Sigmoid colon (tissue), 7 donors: ENCODE measurements around the gene CBFA2T3. TPM values are rescaled to one million over a fixed set of nuclear protein-coding genes. Genes with fewer than 3 reads are reported as not detected.

Experiments used
- DNase-seq: peaks from one replicate; pipeline ENCODE4 v3.0.0-alpha.2; 2019
- H3K27ac ChIP-seq, 4 donors: fragments of 200-600 bp; sonication (generic); one replicate each; pipeline ENCODE4 v1.5.1; 2016 to 2019; ENCODE audit warnings: mild to moderate bottlenecking in 1 of 4
- H3K27me3 ChIP-seq, 3 donors: fragments of 200-600 bp; sonication (generic); one replicate each; pipeline ENCODE4 v1.5.1; 2019; ENCODE audit warnings: mild to moderate bottlenecking in 1 of 3
- H3K36me3 ChIP-seq, 4 donors: fragments of 200-600 bp; sonication (generic); one replicate each; pipeline ENCODE4 v1.5.1; 2016 to 2019
- H3K4me1 ChIP-seq, 4 donors: fragments of 200-600 bp; sonication (generic); one replicate each; pipeline ENCODE4 v1.5.1; 2017 to 2019
- H3K4me3 ChIP-seq, 4 donors: fragments of 200-600 bp; sonication (generic); one replicate each; pipeline ENCODE4 v1.5.1; 2017 to 2019; ENCODE audit warnings: mild to moderate bottlenecking in 2 of 4, moderate library complexity in 1 of 4
- H3K9me3 ChIP-seq, 4 donors: fragments of 200-600 bp in 3 of 4; sonication (generic) in 3 of 4; one replicate each; pipeline versions ENCODE4 v1.5.1 to v1.6.1; 2013 to 2019
- EP300 ChIP-seq, 4 donors: sonication (generic); formaldehyde crosslinking; IDR thresholded peaks; one replicate each; pipeline ENCODE4 v1.6.1; 2017; ENCODE audit warnings: antibody characterized with exemption in 4 of 4
- POLR2A ChIP-seq, 2 donors: fragments of 450-650 bp; IDR thresholded peaks; one replicate each; pipeline ENCODE4 v1.6.1; 2016; ENCODE audit warnings: antibody characterized with exemption in 2 of 2, mild to moderate bottlenecking in 2 of 2, moderate library complexity in 2 of 2
- POLR2AphosphoS5 ChIP-seq, 4 donors: sonication (generic); formaldehyde crosslinking; IDR thresholded peaks; one replicate each; pipeline ENCODE4 v1.6.1; 2017; ENCODE audit warnings: antibody characterized with exemption in 4 of 4
- WGBS, 2 donors: extraction: QIAGEN DNeasy Blood & Tissue Kit; methylation state at CpG; one replicate each; pipeline ENCODE4 v1.1.7; 2013; 5-methylcytosine and 5-hydroxymethylcytosine counted together
- intact Hi-C: fragments of 100-400 bp; cut with DNase I; formaldehyde crosslinking; loops from one replicate; pipeline ENCODE4 v1.15.1; 2023
- polyA plus RNA-seq, 3 donors: library from polyadenylated mRNA; stranded (reverse); fragments of 200-250 nt; gene quantifications; one replicate each; pipeline ENCODE4 v1.2.3, GENCODE V29; 2013
- total RNA-seq, 4 donors: library from RNA; depleted of rRNA; stranded (reverse); fragments of >200 nt; gene quantifications; one replicate each; pipeline ENCODE4 v1.1.0, GENCODE V29; 2016
- TF ChIP-seq, protein P1 (sequence below), 4 experiments: fragments of 450-650 bp in 3 of 4; fragments of 200-600 bp in 1 of 4; IDR thresholded peaks; one replicate each; pipeline ENCODE4 v1.5.1; 2016 to 2019; ENCODE audit warnings: antibody characterized with exemption in 4 of 4, mild to moderate bottlenecking in 3 of 4, moderate library complexity in 2 of 4
- donor health status: healthy with polysubstance abuse.
- donor health status: Bipolar disorder and iron deficiency.
- donor health status: healthy.

Gene CBFA2T3
- total and polyA plus RNA-seq, 7 donors = 0.95 to 26.8 (median 4.3) TPM

- TF ChIP-seq POLR2A (IDR thresholded peaks at IDR 0.05) (no peak), POLR2AphosphoS5 (IDR thresholded peaks at IDR 0.05) (no peak), EP300 (IDR thresholded peaks at IDR 0.05) (no peak)
- TF ChIP-seq, protein P1, sequence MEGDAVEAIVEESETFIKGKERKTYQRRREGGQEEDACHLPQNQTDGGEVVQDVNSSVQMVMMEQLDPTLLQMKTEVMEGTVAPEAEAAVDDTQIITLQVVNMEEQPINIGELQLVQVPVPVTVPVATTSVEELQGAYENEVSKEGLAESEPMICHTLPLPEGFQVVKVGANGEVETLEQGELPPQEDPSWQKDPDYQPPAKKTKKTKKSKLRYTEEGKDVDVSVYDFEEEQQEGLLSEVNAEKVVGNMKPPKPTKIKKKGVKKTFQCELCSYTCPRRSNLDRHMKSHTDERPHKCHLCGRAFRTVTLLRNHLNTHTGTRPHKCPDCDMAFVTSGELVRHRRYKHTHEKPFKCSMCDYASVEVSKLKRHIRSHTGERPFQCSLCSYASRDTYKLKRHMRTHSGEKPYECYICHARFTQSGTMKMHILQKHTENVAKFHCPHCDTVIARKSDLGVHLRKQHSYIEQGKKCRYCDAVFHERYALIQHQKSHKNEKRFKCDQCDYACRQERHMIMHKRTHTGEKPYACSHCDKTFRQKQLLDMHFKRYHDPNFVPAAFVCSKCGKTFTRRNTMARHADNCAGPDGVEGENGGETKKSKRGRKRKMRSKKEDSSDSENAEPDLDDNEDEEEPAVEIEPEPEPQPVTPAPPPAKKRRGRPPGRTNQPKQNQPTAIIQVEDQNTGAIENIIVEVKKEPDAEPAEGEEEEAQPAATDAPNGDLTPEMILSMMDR (IDR thresholded peaks at IDR 0.05) = no peak
- DNase-seq = no peak
- Histone ChIP-seq H3K36me3 (peaks cover 0 to 34% (median 13%) of the 10 kb centered on the region in 4 donors), H3K27ac (no peak overlapping the region), H3K4me1 (no peaks in the 10 kb centered on the region), H3K27me3 (no peaks in the 10 kb centered on the region), H3K4me3 (no peak overlapping the region), H3K9me3 (no peaks in the 10 kb centered on the region)
- intact Hi-C loops = no loop called here
- 76 to 86% methylated on average over 11 of the region's 11 CpGs for WGBS, 2 donors
Measured at GRCh38 chr16:88844419-88845036, 132.5 kb downstream of the CBFA2T3 start.

DNA sequence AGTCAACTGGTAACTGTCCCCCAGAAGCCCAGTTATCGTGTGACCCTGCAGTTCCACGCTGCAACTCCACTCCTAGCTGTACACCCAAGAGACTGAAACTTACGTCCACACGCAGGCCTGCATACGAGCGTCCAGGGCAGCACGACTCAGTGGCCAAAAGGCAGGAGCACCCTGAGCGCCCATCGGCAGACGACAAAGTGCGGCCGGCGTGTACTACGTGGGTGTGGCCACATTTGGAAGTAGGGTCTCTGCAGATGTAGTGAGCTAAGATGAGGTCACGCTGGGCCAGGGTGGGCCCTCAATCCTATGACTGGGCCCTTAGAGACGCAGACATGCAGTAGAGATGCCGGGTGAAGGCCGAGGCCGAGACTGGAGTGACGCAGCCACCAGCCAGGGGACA lies 133.8 kb downstream of the CBFA2T3 start:
- no peak for DNase-seq
- Histone ChIP-seq H3K27ac (no peak overlapping the region), H3K4me1 (no peaks in the 10 kb centered on the region), H3K4me3 (no peak overlapping the region), H3K27me3 (no peaks in the 10 kb centered on the region), H3K9me3 (no peaks in the 10 kb centered on the region), H3K36me3 (peaks cover 0 to 45% (median 18%) of the 10 kb centered on the region in 4 donors)
- TF ChIP-seq POLR2AphosphoS5 (IDR thresholded peaks at IDR 0.05) = no peak
- no peak for TF ChIP-seq POLR2A (IDR thresholded peaks at IDR 0.05)
- intact Hi-C loops = no loop called here
- 92 to 97% methylated on average over 20 of the region's 20 CpGs for WGBS, 2 donors

DNA sequence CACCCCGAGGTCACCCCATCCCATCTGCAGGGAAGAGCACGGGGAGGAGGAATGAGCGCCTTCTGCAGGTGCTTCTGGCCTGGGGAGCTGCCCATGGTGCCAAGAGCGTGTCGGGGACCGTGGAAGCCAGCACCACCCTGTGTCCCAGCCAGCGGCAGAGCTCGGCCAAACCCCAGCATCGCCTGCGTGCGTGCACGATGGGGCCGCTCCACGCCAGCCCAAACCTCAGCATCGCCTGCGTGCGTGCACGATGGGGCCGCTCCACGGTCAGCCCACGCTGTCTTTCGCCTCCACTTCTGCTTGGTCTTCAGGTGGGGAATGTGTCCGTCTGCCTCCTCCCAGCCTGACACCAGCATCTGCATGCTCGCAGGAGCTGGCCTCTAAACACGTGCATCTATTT lies 134.2 kb downstream of the CBFA2T3 start:
- intact Hi-C loops = no loop called here
- no peaks in the 10 kb centered on the region for H3K27me3 ChIP-seq
- no peak for DNase-seq
- WGBS, 2 donors = 95 to 96% methylated on average over 25 of the region's 25 CpGs
- H3K4me1 ChIP-seq = no peaks in the 10 kb centered on the region
- no peak overlapping the region for H3K4me3 ChIP-seq
- H3K9me3 ChIP-seq = no peaks in the 10 kb centered on the region
- H3K27ac ChIP-seq = no peak overlapping the region
- TF ChIP-seq EP300 (IDR thresholded peaks at IDR 0.05) (no peak), POLR2A (IDR thresholded peaks at IDR 0.05) (no peak), POLR2AphosphoS5 (IDR thresholded peaks at IDR 0.05) (no peak)
- TF ChIP-seq, protein P1 (IDR thresholded peaks at IDR 0.05) = no peak
- H3K36me3 ChIP-seq = peaks cover 0 to 46% (median 18%) of the 10 kb centered on the region in 4 donors

- WGBS, 2 donors = 83 to 97% methylated on average over 15 of the region's 15 CpGs
- intact Hi-C loops = no loop called here
- DNase-seq = no peak
Measured at GRCh38 chr16:88842308-88842756, 134.7 kb downstream of the CBFA2T3 start.

GRCh38 chr16:88841521-88842307 lies 135.3 kb downstream of the CBFA2T3 start:
- peaks cover 0 to 45% (median 18%) of the 10 kb centered on the region in 4 donors for H3K36me3 ChIP-seq
- no peaks in the 10 kb centered on the region for H3K9me3 ChIP-seq
- no peak overlapping the region for H3K27ac ChIP-seq
- H3K4me3 ChIP-seq = no peak overlapping the region
- WGBS, 2 donors = 85 to 88% methylated on average over 40 of the region's 40 CpGs
- no peaks in the 10 kb centered on the region for H3K27me3 ChIP-seq
- no peaks in the 10 kb centered on the region for H3K4me1 ChIP-seq
- DNase-seq = no peak
- intact Hi-C loops = no loop called here
- TF ChIP-seq POLR2AphosphoS5 (IDR thresholded peaks at IDR 0.05) (no peak), EP300 (IDR thresholded peaks at IDR 0.05) (no peak), POLR2A (IDR thresholded peaks at IDR 0.05) (no peak)
- TF ChIP-seq, protein P1 (IDR thresholded peaks at IDR 0.05) = no peak

More at GRCh38 chr16:88842308-88842756, 134.7 kb downstream of the CBFA2T3 start:
- Histone ChIP-seq H3K9me3 (no peaks in the 10 kb centered on the region), H3K36me3 (peaks cover 0 to 46% (median 18%) of the 10 kb centered on the region in 4 donors), H3K4me1 (no peaks in the 10 kb centered on the region), H3K27ac (no peak overlapping the region), H3K4me3 (no peak overlapping the region), H3K27me3 (no peaks in the 10 kb centered on the region)
- TF ChIP-seq POLR2AphosphoS5 (IDR thresholded peaks at IDR 0.05) (no peak), EP300 (IDR thresholded peaks at IDR 0.05) (no peak), POLR2A (IDR thresholded peaks at IDR 0.05) (no peak)
- TF ChIP-seq, protein P1 (IDR thresholded peaks at IDR 0.05) = no peak
